GM18502 (cell line): ENCODE measurements around the gene ARFGEF2.
"Not testable (repeated sequence)": the region's sequence is repeated elsewhere in the genome, so short reads cannot be mapped to it uniquely, and the experiment has no call there.

Source experiments
- ATAC-seq: cut with Tn5 transposase; IDR thresholded peaks from one replicate; pipeline ENCODE4 v1.9.1; 2021; ENCODE audit warnings: mild to moderate bottlenecking; ENCODE audit not compliant: unreplicated experiment, poor library complexity

ARFGEF2 gene

GRCh38 chr20:48921168-48921882 is at the start of gene ARFGEF2:
Gene ARFGEF2, plus strand, starts transcription at chr20:48921711. Its CDS starts 179 bp downstream, at chr20:48921890.
- ATAC-seq = peak; percentile 76

- no peak for ATAC-seq
Observed at GRCh38 chr20:48875233-48875913, 46.1 kb upstream of the ARFGEF2 start.

DNA sequence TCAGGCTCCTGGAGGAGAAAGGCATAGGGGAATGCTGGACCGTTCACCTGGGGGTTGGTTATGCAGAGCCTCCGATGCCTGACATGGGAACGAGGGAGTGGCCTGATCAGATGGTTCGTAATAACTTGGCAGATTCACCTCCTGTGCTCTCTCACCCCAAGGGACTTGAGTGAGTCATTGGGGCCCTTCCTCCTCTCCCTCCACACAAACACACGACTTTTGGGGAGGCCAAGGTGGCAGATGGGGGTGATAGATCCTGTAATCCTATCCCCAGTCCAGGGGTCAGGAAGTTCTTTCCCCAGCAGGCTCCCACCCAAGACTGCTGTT is 45.6 kb upstream of the ARFGEF2 start:
- ATAC-seq = no peak

DNA sequence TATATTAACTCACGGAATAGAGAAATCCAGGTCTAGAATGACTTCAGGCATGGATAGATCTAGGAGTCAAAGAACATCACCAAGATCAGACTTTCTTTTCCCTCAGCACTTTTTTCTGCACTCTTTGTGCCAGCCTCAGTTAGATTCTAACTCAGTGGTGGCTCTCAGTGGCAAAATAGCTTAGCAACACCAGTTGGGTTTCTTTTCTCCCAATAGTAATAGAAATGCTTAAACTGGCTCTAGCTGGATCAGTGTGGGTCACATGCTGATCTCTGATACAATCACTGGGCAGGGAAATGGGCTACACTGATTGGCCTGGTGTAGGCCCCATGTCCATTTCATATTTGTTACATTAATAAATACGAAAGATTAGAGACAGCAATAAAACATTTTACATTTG is 44.2 kb upstream of the ARFGEF2 start:
- ATAC-seq = no peak

DNA sequence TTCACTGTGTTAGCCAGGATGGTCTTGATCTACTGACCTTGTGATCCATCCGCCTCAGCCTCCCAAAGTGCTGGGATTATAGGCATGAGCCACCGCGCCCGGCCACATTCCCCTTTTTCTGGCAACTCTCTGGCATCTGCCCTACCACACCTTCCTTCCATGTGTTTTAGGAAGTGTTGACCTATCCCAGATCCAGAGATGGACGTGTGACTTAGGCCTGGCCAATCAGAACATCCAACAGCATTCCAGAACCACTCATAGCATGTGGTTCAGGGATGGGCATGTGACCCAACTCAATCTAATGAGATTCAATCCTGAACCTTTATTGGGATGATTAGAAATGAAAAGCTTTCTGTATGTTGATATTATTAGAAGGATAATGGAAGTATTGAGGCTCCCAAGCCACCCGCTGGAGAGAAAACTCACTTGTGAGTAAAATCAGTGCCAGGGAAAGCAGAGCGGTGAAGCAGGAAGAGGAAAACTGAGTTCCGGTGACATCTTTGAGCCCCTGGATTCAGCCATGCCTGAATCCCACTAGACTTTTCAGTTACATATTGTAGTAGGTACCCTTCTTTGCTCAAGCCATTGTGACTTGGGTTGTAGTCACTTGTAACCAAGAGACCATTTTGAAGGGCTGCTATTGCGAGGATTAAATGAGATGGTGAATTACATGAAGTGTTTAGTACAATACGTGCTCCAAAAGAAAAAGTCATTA is 42.8 kb upstream of the ARFGEF2 start:
- ATAC-seq = no peak

DNA sequence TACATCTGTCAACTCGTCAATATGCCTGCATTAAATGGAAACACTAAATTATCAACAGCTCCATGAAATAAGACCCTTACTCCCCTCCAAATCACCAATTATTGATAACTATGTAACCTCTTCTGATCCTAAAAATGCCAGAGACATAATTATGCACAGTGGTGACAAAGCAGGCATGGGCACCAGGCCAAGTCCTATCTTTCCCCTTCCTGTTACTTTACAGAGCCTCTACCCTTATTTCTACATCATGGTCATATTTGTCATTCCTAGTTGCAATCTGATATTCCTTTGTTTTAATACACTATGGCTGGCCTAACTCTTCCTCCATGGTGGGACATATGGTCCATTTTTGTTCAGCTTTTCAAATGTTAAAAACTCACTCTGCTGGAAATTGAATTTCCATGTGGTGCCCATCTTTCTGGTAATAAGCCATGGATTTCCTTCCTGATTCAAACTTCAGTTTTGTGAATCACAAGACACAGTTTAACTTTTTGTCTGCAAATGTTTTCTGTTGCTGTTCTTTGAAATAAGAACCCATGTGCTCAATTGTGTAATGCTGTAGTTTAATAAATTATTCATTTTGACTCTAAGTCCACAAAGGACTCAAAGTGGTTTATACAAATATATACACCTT is 41.8 kb upstream of the ARFGEF2 start:
- no peak for ATAC-seq

DNA sequence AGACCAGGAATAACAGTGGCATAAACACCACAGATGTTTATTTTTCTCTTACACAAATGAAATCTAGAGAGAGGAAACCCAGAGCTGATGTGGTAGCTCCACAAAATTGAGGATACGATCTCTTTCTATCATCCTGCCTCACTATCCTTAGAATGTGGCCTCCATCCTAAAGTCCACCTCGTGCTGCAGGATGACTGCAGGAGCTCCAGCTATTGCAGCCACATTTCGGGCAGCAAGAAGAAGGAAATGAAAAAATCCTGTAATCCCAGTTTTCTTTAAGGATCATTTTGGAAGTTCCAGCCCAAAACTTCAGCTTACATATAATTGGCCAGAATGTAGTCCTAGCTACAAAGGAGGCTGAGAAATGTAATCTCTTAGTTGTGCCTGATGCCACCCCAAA is 41.2 kb upstream of the ARFGEF2 start:
- no peak for ATAC-seq

- no peak for ATAC-seq
Observed at GRCh38 chr20:48880981-48881657, 40.4 kb upstream of the ARFGEF2 start.

DNA sequence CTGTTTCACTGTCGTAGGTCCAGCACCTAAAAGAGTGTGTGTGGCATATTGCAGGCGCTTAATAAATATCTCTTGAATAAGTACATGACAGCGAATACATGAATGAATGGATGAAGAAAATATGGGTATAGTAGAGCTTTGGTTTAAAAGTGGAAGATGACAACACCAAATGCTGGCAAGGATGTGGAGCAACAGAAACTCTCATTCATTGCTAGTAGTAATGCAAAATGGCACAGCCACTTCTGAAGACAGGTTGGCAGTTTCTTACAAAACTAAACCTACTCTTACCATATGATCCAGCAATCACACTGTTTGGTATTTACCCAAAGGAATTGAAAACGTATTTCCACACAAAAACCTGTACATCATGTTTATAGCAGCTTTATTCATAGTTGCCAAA is 36.3 kb upstream of the ARFGEF2 start:
- ATAC-seq = no peak

DNA sequence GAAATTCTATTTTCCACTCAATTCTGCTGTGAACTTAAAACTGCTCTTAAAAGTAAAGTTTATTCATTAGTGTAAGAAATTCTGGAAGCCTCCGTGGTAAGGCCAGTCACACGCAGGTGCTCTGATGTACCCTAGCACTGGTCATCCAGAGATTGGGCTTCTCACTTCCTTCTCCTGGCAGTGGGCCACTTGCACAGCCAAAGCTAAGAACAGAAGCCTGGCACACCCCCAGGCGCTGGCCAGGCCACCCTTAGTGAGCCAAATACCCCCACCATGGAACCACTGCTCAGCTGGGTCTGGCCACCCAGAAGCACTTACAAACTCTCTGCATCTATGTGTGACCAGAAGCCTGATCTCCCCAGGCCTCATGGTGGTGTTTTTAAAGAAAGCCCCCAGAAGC is 35.3 kb upstream of the ARFGEF2 start:
- ATAC-seq = no peak

GRCh38 chr20:48886811-48887210 is 34.7 kb upstream of the ARFGEF2 start:
- no peak for ATAC-seq

GRCh38 chr20:48888517-48888916 is 33.0 kb upstream of the ARFGEF2 start:
- not testable (repeated sequence) for ATAC-seq

- no peak for ATAC-seq
Observed at GRCh38 chr20:48889140-48889790, 32.2 kb upstream of the ARFGEF2 start.

DNA sequence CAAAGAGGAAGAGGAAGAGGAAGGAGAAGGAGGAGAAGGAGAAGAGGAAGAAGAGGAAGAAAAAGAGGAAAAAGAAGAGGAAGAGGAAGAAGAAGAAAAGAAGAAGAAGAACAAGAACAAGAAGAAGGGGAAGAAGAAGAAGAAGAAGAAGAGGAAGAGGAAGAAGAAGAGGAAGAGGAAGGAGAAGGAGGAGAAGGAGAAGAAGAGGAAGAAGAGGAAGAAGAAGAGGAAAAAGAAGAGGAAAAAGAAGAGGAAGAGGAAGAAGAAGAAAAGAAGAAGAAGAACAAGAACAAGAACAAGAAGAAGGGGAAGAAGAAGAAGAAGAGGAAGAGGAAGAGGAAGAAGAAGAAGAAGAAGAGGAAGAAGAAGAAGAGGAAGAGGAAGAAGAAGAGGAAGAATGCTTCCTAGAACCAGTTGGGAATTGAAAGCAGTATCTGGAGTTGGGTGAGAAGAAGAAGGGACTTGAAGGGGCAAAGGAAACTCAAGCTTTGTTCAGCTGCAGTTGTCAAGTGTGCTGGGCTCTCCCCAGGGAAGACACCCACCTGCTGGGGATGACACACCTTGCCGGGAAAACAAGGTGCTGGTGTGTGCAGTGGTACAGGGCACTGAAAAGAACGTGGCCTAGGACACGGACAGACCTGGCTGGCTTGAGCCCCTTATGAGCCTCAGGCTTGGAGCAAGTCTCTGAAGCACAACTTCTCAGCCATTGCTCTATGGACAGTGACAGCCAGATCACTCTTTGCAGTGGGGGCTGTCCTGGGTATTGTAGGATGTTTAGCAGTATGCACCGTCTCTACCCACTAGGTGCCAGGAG is 30.1 kb upstream of the ARFGEF2 start:
- ATAC-seq = no peak

DNA sequence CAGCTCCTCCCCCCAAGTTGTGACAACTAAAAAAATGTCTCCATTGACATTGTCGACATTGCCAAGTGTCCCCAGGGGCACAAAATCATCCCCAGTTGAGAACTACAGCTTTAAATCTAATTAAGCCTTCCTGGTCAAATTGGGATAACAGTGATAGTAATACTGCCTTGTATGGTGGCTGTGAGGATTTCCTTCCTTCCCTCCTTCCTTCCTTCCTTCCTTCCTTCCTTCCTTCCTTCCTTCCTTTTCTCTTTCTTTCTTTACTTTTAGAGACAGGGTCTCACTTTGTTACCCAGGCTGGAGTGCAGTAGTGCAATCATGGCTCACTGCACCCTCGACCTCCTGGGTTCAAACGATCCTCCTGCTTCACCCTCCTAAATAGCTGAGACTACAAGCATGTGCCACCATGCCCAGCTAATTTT is 29.5 kb upstream of the ARFGEF2 start:
- no peak for ATAC-seq

DNA sequence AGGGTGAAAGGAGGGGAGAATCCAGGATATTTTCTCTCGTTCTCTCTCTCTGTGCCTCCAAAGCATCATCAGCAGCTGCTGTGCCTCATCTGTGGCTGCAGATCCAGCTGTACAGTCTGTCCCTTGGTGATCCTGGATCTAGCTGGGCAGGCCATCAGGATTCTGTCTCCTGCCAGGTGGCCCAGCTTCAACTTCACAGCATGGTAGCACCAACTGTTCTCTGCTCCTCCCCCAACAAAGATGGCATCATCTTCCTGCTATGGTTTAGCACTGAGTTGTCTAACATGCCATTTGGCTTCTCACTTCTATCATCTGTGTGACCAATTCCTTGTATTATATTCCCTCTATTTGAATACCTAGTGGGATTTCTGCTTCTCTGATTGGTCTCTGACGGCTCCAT is 28.6 kb upstream of the ARFGEF2 start:
- no peak for ATAC-seq

- ATAC-seq = no peak
Observed at GRCh38 chr20:48893374-48893773, 28.1 kb upstream of the ARFGEF2 start.

DNA sequence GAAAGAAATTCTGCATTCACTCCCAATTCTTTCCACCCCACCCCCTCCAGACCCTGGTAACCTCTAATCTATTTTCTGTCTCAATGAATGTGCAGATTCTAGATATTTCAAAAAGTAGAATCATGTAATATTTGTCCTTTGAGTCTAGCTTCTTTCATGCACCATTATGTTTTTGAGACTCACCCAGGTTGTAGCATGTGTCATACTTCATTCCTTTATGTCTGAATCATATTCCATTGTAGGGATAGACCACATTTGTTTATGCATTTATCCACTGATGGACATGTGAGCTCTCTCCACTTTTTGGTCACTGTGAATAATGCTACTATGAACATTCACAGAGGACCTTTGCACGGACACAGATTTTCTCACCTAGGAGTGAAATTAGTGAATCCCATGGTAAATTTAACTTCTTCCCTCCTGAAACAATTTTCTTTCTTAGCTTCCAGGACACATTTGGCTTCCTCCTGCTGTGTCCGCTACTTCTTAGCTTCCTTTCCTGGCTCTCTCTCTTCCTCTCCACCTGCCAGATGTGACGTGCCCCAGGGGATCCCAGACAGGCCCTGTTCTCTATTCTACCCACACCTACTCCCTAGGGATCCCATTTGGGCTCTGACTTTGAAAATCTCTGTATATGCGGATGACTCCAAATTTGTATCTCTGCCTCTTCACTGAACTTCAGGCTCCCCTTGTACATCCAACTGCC is 24.1 kb upstream of the ARFGEF2 start:
- ATAC-seq = no peak

GRCh38 chr20:48898210-48898609 is 23.3 kb upstream of the ARFGEF2 start:
- no peak for ATAC-seq
